GM18951 (cell line): ENCODE results near the gene ARVCF.

Source experiments
- POLR2A ChIP-seq: IDR thresholded peaks from 4 replicates; pipeline ENCODE4 v1.6.1; 2011; ENCODE audit warnings: mild to moderate bottlenecking; ENCODE audit not compliant: insufficient read length, insufficient read depth; ENCODE audit errors: extremely low read depth
- in situ Hi-C: fragments of 300-500 bp; cut with MboI; formaldehyde crosslinking; loops from one replicate; pipeline ENCODE4 v1.12.0; 2022; ENCODE audit warnings: low sequenced_read_pairs, mixed read lengths, inconsistent platforms; ENCODE audit not compliant: unreplicated experiment

The ARVCF gene

DNA sequence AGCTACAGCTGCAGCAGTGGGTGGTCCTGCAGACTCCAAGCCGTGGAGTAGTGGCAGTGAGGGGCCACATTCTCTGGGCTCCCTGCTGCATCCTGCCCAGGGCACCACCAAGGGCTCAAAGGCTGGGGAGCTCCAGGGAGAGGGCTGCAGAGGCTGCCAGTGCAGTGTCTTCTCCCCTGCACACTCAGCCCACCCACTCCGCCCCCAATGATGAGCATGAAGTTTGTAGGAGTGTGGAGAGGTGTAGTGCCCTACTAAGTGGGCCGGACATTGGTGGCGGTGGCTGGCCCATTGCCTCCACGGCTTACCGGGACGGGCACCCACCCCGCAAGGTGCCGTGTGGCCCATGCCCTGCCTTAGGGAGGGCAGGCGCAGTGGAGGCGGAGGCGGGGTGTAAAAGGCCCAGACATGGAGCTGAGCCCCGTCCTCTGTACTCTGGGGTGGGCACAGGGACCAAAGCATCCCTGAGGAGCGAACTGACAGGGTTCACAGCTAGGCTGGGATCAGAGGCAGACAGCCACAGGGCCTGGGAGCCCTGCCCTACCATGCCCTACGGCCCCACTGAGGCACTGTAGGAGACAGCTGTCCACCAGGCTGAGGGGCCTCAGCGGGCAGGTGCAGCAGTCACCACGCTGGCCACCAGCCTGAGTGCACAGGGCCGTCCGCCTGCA, 18.9 kb downstream of the ARVCF start:
- no peak for TF ChIP-seq POLR2A
- in situ Hi-C loops = no loop called here

DNA sequence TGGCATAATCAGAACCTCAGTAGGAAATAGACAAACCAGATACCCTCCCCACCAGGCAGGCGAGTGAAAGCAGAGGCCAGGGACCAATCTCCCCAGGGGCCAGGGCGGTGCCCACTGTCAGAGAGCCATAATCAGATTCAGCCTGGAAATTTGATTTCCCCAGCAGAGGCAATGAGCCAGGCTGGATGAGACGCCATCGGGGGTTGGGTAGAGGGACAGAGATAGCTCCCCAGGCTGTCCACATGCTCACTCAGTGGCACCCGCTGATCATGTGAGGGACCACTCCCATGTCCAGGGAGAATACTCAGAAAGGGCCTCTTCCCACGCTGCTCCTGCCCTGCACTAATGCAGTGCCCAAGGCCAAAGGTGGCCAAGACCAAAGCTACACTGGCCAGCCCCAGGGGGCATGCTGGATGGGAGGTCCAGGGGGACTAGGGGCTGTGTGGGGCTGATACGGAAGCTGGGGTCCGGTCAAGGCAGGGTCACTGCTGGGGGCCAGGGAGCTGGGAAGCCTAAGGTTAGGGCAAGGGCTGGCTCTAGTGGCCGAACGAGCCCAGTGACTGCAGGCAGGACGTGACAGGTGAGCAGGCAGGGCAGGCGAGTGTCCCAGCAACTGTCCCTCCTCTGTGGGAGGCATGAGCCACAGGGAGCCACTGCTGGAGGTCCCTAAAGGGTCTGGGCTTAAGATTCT, 19.8 kb downstream of the ARVCF start:
- no peak for TF ChIP-seq POLR2A
- in situ Hi-C loops = no loop called here

DNA sequence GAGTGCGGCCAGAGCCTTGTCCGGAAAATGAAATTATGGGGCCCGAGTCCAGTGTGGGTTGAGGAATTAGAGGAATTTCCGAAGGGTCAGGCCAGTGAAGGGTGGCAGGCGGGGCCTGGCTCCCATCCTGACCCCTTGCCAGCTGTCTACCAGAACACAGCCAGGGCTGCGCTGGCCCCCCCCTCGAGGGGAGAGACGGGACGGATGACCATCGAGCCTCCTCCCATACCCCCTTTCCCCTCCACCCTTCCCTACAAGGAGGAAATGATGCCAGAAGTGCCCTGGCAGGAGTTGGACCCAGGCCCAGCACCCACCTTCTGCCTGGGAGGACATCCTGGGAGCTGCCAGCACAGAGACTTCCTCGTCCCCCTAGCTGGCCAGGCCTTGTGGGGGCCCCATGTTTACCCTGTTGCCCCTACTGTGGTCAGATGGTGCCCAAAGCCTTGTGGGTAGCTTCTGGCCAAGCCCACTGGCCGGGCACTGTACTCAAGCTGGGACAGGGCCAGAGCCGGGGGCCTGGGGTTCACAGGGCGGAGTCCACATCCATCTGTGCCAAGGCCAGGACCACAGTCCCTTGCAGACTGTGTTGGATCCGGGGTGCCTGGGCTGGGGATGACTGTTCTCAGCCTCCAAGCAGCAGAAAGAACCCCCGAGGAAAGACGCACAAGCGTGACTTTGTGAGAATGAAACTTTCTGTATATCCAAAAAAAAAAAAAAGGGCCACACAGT, 20.8 kb downstream of the ARVCF start:
- TF ChIP-seq POLR2A = no peak
- in situ Hi-C loops = no loop called here

DNA sequence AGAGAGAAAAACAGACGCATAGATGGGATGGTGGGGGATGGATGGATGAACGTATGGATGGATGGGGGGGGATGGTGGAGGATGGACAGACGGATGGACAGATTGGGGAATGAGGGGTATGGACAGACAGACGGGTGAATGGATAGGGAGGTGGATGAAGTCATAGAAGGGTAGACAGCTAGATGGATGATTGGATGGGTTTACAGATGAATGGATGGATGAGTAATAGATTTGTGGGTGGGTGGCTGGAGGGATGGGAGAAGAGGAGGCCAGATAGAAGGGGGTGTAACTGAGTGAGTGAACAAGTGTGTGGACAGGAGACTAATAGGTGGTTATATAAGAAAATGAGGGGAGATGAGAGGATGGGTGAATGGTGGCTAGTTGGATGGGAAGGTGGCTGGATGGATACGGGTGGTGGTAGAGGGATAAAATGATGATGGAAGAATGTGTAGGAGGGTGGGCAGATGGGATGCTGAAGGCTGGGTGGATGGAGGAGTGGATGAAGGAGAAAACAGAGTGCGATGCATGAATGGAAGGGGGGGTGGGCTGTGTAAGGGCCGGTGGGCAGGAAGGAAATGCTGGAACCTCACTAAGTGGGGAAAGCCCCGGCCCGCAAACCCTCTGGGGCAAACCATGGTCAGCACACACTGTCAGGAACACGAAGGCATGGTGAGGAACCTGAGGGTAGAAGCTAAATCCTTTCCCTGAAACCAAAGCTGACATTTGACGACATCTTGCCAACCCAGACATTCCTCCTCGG, 21.6 kb downstream of the ARVCF start:
- in situ Hi-C loops = no loop called here
- TF ChIP-seq POLR2A = no peak

DNA sequence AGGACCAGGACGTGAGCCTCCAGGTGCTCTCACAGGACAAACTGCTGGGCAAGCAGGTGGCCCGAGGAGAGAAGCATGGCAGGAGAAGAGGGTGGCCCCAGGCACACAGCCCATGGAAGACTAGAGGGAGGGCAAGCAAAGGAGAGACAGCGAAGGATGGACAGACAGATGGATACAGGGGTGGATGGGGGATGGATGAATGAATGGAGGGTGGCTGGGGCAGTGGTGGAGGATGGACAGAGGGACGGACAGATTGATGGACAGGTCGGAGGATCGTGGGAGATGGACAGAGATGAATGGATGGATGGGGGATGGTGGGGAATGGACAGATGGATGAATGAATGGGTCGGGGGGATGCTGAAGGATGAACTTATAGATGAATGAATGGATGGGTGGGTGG, 22.7 kb downstream of the ARVCF start:
- in situ Hi-C loops = no loop called here

DNA sequence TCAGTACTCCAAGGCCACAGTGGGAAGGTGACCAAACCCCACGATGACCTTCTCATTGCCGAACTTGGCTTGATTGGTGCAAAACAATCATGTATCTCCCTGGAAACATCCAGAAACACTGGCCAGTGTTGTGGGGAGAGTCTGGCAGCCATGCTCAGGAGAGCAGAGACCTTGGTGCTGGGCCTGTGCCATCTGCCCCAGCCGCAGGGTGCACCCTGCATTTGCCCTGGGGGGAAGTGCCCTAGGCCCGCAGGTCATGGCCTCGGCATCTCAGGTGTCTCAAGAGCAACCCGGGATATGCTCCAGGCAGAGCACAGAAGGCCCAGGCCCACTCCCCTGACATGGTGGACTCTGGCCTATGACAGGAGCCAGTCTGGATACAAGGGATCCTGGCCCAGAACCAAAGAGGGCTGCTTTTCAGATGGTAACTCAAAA, 23.7 kb downstream of the ARVCF start:
- no peak for TF ChIP-seq POLR2A
- in situ Hi-C loops = no loop called here

More for the DNA sequence above, 22.7 kb downstream of the ARVCF start:
- TF ChIP-seq POLR2A = no peak

DNA sequence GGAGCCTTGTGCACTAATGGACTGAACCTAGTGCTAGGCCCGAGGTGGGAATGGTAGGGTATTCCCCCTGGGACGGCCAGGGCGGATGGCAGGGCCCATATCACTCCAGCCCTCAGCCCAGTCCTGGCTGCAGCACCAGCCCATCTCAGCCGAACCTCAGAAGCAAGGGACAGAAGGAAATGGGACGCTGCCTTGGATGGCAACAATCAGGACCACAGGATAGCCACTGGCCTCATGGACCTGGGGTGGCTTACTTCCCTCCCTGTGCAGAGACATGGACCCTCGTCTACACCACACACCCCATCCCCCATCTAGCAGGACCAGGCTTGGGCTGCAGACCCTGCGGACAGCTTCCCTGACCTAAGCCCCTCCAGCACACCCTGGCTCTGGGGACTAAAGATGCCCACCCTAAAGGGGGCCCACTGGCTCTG, 24.1 kb downstream of the ARVCF start:
- no peak for TF ChIP-seq POLR2A
- in situ Hi-C loops = no loop called here

DNA sequence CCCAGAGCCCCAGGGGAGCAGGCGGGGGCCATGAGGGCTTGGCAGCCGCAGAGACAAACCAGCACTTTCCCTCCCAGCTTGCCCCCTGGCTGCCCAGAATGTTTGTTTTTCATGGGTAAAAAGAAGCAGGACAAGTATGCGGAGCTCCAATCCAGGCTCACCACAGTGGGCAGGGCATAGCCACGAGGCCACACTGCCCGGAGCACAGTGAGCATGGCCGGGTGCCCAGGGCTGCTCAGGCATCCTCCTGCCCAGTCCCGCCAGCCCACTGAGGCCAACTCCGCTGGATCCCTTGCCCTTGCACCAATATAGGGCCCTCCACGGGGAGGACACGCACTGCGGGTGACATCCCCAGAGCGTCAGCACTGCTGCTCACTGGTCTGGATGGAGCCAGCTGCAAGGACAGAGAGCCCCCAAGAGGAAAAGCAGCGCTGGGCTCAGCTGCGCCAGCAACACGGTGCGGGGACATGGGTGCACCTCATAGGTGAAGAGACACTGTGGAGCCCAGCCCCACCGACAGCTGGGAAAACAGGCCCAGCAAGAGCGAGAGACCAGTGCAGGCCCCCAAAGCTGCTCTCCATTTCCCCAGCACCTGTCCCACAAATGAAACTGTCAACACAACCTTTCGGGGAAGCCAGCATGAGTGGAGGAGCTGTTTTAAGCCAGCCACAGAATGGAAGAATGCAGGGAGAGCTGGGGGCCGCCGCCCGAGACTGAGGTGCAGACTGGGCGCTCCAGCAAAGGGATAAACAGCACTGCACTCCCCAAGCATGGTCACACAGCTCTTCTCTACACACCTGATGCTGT, 24.8 kb downstream of the ARVCF start:
- no peak for TF ChIP-seq POLR2A
- in situ Hi-C loops = no loop called here

DNA sequence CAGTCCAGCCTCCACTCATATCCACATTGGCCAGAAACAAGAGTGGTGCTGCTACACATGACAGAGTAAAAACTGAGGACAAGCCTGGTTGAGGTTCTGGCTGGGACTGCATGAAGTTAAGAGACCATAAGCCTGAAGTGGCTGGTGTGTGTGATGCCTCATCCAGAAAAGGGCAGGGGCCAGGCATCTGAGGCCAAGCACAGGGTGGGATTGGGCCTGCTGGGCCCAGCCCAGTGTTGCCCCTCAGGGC, 25.3 kb downstream of the ARVCF start:
- in situ Hi-C loops = no loop called here

DNA sequence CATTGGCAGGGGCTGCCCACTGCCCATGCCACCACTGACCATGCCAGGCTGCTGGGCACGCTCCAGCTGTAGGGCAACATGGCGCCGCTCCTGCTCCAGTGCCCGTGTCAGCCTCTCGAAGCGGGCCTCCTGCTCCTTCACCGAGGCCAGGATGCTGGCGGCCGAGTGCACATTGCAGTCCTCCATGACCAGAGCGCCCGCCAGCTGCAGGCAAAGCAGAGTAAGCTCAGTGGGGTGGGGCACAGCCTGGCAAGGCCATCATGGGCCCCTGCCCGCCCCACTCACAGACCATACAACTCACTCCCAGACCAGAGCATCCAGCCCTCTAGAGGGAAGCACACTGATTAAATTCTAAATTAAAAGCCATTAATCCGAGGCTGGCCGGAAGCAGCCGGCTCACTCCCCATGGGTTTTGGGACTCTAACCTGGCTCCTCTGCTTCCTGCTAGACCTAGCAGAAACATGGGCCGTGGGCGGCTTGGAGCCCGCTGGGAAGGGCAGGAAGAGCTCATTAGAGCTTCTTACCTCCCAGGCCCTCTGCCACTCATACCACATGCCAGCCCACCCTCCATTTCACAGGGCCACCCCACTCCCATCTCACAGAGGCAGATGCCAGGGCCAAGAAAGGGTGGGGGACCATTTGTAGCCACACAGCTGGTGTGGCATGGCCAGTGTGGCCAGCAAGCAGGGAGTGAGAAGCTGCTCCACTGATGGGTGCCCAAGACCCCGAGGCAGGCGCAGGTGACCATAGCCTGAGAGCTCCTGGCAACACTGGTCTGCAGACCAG, 25.8 kb downstream of the ARVCF start:
- TF ChIP-seq POLR2A = no peak
- in situ Hi-C loops = no loop called here

More for the DNA sequence above, 25.3 kb downstream of the ARVCF start:
- no peak for TF ChIP-seq POLR2A

DNA sequence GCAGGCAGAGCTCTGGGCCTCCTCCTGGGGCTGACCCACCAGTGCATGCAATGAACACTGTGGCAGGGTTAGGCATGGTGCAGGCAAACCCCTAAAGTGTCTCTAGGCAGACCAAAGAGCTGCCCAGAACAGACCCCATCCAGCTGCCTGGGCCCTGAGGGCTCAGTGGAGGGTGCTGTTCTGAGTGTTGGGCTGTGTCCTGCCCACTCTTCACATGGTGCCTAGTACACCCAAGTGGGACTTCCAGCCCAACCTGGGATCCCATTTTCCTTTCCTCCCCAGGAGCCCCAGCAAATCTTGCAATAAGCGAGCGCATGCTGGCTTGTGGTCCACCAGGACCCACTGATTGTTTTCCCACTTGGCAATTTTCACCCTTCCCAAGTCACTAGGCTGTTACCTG, 26.4 kb downstream of the ARVCF start:
- TF ChIP-seq POLR2A = no peak
- in situ Hi-C loops = no loop called here

DNA sequence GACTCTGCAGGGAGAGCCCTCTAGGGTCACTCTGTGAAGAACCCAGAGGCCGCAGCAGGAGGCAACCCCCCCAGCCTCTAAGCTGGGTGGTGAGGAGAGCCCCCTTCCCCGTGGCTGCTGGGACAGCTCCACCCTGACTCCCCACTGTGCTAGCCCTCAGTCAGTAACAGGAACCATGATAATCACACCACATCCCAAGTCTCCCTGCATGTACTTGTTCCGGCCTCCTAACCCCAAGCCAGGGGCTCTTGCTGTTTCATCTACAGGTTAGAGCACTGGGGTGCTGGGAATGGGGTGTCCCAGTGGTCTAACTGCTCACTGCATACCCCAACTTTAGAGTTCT, 26.9 kb downstream of the ARVCF start:
- in situ Hi-C loops = no loop called here
- TF ChIP-seq POLR2A = no peak

DNA sequence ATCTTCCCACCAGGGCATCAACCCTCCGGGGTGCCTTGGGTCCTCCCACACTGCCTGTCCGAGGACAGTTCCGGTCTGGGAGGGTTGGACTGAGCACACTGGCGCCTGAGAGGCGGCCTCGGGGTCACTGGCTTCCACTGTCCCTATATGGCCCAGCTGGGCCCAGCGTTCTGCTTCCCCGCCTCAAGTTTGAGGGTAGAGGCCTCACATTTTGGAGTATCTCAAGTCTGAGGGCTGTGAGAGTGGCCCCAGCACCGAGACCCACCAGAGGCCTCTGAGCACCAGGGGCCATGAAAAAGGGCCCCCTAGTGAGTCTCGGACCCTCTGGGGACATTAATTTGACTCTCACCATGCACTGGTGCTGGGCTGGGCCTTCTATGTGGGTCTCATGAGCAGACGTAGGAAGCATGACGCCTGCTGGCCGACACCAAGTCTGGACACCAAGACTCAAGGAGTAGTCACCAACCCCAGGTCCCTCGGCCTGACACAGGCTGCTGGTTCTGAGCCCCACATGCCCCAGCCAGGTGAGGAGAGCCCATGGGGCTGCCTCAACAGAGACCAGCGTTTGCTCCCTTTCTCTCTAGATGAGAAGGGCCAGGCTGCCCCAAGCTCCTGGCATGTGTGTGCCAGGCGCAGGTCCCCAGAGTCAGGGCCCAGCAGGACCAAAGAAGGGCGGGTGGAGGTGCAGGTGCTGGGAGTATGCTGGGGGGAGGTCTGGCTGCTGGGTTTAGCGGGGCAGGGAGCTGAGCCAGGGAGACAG, 27.5 kb downstream of the ARVCF start:
- in situ Hi-C loops = no loop called here
- TF ChIP-seq POLR2A = no peak
